Neural cell (in vitro differentiated cells): ENCODE data around the gene GNB1. TPM values are rescaled to one million over a fixed set of nuclear protein-coding genes. Genes with fewer than 3 reads are reported as not detected.

ENCODE experiments used
- H2AFZ ChIP-seq: fragments of 200-600, 300-800 bp; sonication (generic), shearing (Covaris generic); 2 replicates; pipeline ENCODE4 v1.6.0; 2014; ENCODE audit warnings: low read depth, mild to moderate bottlenecking, antibody characterized with exemption, low read length, moderate library complexity
- H3F3A ChIP-seq: fragments of 200-600 bp; shearing (Covaris generic); 2 replicates; pipeline ENCODE4 v1.6.1; 2016; ENCODE audit warnings: mild to moderate bottlenecking, moderate library complexity, mixed read lengths, antibody characterized with exemption, low read length; ENCODE audit not compliant: insufficient read depth, poor library complexity, severe bottlenecking
- H3K27ac ChIP-seq: fragments of 200-600, 300-800 bp; sonication (generic), shearing (Covaris generic); 2 replicates; pipeline ENCODE4 v1.5.1; 2014; ENCODE audit warnings: mild to moderate bottlenecking, low read length, moderate library complexity
- H3K27me3 ChIP-seq: fragments of 300-800, 200-600 bp; sonication (generic), shearing (Covaris generic); 2 replicates; pipeline ENCODE4 v1.6.0; 2014; ENCODE audit warnings: mild to moderate bottlenecking, low read depth, low read length, moderate library complexity; ENCODE audit not compliant: insufficient read depth
- H3K36me3 ChIP-seq: fragments of 300-800, 200-600 bp; sonication (generic), shearing (Covaris generic); 2 replicates; pipeline ENCODE4 v1.5.1; 2014; ENCODE audit warnings: mild to moderate bottlenecking, antibody characterized with exemption, low read length, moderate library complexity; ENCODE audit not compliant: insufficient read depth
- H3K4me2 ChIP-seq: fragments of 300-800, 200-600 bp; sonication (generic), shearing (Covaris generic); 2 replicates; pipeline ENCODE4 v1.6.0; 2014; ENCODE audit warnings: mild to moderate bottlenecking, low read length
- H3K4me3 ChIP-seq: fragments of 300-800, 200-600 bp; sonication (generic), shearing (Covaris generic); 2 replicates; pipeline ENCODE4 v1.5.1; 2014; ENCODE audit warnings: mild to moderate bottlenecking, low read length, moderate library complexity
- H3K79me2 ChIP-seq: fragments of 200-600 bp; shearing (Covaris generic); replicated peaks from 2 replicates; pipeline ENCODE4 v1.6.0; 2014; ENCODE audit warnings: mild to moderate bottlenecking, low read length, moderate library complexity; ENCODE audit not compliant: insufficient read depth
- H3K9ac ChIP-seq: fragments of 300-800, 200-600 bp; sonication (generic), shearing (Covaris generic); 2 replicates; pipeline ENCODE4 v1.6.1; 2016; ENCODE audit warnings: mild to moderate bottlenecking, low read length, mixed read lengths
- H3K9me2 ChIP-seq: fragments of 200-600 bp; shearing (Covaris generic); 2 replicates; pipeline ENCODE4 v1.6.1; 2016; ENCODE audit warnings: mild to moderate bottlenecking, low read length, mixed read lengths; ENCODE audit not compliant: insufficient read depth
- H3K9me3 ChIP-seq: fragments of 200-600, 300-800 bp; sonication (generic), shearing (Covaris generic); 2 replicates; pipeline ENCODE4 v1.6.1; 2016; ENCODE audit warnings: mild to moderate bottlenecking, mixed run types, low read length, moderate library complexity, mixed read lengths
- H4K20me1 ChIP-seq: fragments of 200-600 bp; shearing (Covaris generic); 2 replicates; pipeline ENCODE4 v1.6.1; 2016; ENCODE audit warnings: mild to moderate bottlenecking, mixed run types; ENCODE audit not compliant: insufficient read depth
- EP300 ChIP-seq: fragments of 450-650 bp; conservative IDR thresholded peaks from 2 replicates; pipeline ENCODE4 v1.6.1; 2014; ENCODE audit warnings: antibody characterized with exemption, mild to moderate bottlenecking, moderate library complexity; ENCODE audit not compliant: poor library complexity, severe bottlenecking
- EZH2 ChIP-seq: fragments of 200-600, 300-800 bp; shearing (Covaris generic), sonication (generic); IDR thresholded peaks from 2 replicates; pipeline ENCODE4 v1.6.1; 2014; ENCODE audit warnings: antibody characterized with exemption, low read length, borderline replicate concordance, mild to moderate bottlenecking; ENCODE audit not compliant: insufficient read depth, poor library complexity, severe bottlenecking
- MXI1 ChIP-seq: fragments of 450-650 bp; conservative IDR thresholded peaks from 2 replicates; pipeline ENCODE4 v1.6.1; 2014; ENCODE audit warnings: antibody characterized with exemption, mild to moderate bottlenecking; ENCODE audit not compliant: poor library complexity, severe bottlenecking
- POLR2AphosphoS5 ChIP-seq: IDR thresholded peaks from 2 replicates; pipeline ENCODE4 v1.6.1; 2012
- RAD21 ChIP-seq: fragments of 450-650 bp; conservative IDR thresholded peaks from 2 replicates; pipeline ENCODE4 v1.6.1; 2014; ENCODE audit warnings: antibody characterized with exemption, mild to moderate bottlenecking, moderate library complexity
- SMC3 ChIP-seq: fragments of 450-650 bp; conservative IDR thresholded peaks from 2 replicates; pipeline ENCODE4 v1.6.1; 2014; ENCODE audit warnings: antibody characterized with exemption, mild to moderate bottlenecking, moderate library complexity; ENCODE audit not compliant: poor library complexity
- TAF1 ChIP-seq: IDR thresholded peaks from 2 replicates; pipeline ENCODE4 v1.6.1; 2012; ENCODE audit warnings: low read depth
- polyA plus RNA-seq: library from polyadenylated mRNA; depleted of rRNA; stranded (reverse); fragments of >200 nt; gene quantifications from 2 replicates; pipeline ENCODE4 v1.2.3, GENCODE V29; 2014
- TF ChIP-seq, protein P1 (sequence below): IDR thresholded peaks from 2 replicates; pipeline ENCODE4 v1.6.1; 2012; ENCODE audit warnings: borderline replicate concordance
- TF ChIP-seq, protein P2 (sequence below): fragments of 450-650 bp; IDR thresholded peaks from 2 replicates; pipeline ENCODE4 v1.5.1; 2014; ENCODE audit warnings: antibody characterized with exemption, mild to moderate bottlenecking, moderate library complexity; ENCODE audit not compliant: poor library complexity, severe bottlenecking

The GNB1 gene
- polyA plus RNA-seq, 1 donor from 2014 or later = 325 TPM

DNA sequence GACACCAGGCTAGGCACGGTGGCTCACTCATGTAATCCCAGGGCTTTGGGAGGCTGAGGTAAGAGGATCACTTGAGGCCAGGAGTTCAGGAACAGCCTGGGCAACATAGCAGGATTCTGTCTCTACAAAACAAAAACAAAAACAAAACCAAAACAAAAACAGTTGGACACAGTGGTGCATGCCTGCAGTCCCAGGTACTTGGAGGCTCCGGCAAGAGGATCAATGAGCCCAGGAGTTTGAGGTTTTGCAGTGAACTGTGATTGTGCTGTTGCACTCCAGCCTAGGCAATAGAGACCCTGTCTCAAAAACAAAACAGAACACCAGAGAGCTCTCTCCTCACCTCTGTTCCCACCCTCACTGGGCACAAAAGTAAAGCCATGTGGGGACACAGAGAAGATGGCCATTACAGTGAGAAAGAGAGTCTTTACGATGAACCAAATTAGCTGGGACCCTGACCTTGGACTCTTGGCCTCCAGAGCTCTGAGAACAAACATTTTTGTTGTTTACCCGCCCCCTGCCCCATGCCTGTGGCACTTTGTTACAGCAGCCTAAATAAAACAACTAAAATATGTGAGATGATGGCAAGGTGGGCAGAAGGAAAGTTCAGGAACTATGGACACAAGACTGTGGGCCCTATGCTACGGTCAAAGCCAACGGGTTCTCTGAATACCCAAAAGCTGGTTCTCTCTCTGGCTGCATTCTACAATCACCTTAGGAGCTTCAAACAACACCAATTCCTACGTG, 122.5 kb downstream of the GNB1 start:
- H3K9me2 ChIP-seq = no peaks in the 10 kb centered on the region
- no peaks in the 10 kb centered on the region for H3K27me3 ChIP-seq
- H3F3A ChIP-seq = no peaks in the 10 kb centered on the region
- H3K4me3 ChIP-seq = no peak overlapping the region
- no peaks in the 10 kb centered on the region for H3K36me3 ChIP-seq
- peaks cover 6% of the 10 kb centered on the region for H3K79me2 ChIP-seq
- no peak overlapping the region for H3K27ac ChIP-seq
- no peak overlapping the region for H3K4me2 ChIP-seq
- no peaks in the 10 kb centered on the region for H3K9me3 ChIP-seq
- no peak overlapping the region for H3K9ac ChIP-seq
- H2AFZ ChIP-seq = no peak overlapping the region
- no peaks in the 10 kb centered on the region for H4K20me1 ChIP-seq
- TF ChIP-seq, protein P1, sequence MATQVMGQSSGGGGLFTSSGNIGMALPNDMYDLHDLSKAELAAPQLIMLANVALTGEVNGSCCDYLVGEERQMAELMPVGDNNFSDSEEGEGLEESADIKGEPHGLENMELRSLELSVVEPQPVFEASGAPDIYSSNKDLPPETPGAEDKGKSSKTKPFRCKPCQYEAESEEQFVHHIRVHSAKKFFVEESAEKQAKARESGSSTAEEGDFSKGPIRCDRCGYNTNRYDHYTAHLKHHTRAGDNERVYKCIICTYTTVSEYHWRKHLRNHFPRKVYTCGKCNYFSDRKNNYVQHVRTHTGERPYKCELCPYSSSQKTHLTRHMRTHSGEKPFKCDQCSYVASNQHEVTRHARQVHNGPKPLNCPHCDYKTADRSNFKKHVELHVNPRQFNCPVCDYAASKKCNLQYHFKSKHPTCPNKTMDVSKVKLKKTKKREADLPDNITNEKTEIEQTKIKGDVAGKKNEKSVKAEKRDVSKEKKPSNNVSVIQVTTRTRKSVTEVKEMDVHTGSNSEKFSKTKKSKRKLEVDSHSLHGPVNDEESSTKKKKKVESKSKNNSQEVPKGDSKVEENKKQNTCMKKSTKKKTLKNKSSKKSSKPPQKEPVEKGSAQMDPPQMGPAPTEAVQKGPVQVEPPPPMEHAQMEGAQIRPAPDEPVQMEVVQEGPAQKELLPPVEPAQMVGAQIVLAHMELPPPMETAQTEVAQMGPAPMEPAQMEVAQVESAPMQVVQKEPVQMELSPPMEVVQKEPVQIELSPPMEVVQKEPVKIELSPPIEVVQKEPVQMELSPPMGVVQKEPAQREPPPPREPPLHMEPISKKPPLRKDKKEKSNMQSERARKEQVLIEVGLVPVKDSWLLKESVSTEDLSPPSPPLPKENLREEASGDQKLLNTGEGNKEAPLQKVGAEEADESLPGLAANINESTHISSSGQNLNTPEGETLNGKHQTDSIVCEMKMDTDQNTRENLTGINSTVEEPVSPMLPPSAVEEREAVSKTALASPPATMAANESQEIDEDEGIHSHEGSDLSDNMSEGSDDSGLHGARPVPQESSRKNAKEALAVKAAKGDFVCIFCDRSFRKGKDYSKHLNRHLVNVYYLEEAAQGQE = no peak
- TF ChIP-seq SMC3 (no peak), EP300 (no peak), POLR2AphosphoS5 (no peak), MXI1 (no peak)

DNA sequence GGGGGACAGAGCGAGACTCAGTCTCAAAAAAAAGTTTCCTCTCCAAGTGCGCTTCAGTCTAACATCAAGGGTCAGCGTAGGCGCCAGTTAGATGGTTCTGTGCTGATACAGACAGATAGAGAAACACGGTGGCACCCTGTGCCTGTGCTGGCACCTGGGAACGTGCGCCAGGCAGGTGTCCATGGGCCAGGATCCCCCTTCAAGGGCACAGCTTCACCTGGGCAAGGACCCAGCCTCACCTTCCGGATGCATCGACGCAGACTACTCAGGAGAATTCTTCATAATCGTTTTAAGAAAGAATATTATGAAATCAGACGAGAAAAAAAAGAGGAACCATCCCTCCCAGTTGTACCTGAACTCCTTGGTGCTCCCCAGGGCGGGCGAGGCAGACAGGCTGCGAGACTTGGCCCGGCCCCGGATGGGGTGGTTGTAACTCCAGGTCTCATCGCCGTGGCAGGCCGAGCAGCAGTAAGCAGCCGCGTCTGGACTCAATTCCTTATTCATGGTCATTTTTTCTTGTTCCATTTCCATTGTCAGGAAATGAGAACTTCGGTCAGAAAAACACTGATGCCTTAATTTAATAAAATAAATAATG, 125.9 kb downstream of the GNB1 start:
- Histone ChIP-seq H3K9me3 (no peaks in the 10 kb centered on the region), H3K27me3 (no peaks in the 10 kb centered on the region), H2AFZ (no peak overlapping the region), H3K4me2 (no peak overlapping the region), H3K36me3 (no peaks in the 10 kb centered on the region), H4K20me1 (no peaks in the 10 kb centered on the region), H3K79me2 (peaks cover 6% of the 10 kb centered on the region), H3K27ac (no peak overlapping the region), H3K9me2 (no peaks in the 10 kb centered on the region), H3F3A (no peaks in the 10 kb centered on the region), H3K4me3 (no peak overlapping the region), H3K9ac (no peak overlapping the region)
- TF ChIP-seq EZH2 (no peak), SMC3 (no peak), EP300 (no peak), TAF1 (no peak), RAD21 (no peak), POLR2AphosphoS5 (no peak), MXI1 (no peak)
- TF ChIP-seq, protein P2, sequence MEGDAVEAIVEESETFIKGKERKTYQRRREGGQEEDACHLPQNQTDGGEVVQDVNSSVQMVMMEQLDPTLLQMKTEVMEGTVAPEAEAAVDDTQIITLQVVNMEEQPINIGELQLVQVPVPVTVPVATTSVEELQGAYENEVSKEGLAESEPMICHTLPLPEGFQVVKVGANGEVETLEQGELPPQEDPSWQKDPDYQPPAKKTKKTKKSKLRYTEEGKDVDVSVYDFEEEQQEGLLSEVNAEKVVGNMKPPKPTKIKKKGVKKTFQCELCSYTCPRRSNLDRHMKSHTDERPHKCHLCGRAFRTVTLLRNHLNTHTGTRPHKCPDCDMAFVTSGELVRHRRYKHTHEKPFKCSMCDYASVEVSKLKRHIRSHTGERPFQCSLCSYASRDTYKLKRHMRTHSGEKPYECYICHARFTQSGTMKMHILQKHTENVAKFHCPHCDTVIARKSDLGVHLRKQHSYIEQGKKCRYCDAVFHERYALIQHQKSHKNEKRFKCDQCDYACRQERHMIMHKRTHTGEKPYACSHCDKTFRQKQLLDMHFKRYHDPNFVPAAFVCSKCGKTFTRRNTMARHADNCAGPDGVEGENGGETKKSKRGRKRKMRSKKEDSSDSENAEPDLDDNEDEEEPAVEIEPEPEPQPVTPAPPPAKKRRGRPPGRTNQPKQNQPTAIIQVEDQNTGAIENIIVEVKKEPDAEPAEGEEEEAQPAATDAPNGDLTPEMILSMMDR = no peak
- TF ChIP-seq, protein P1 = no peak
